Common myeloid progenitor, CD34-positive (primary cell): ENCODE results near the gene AUNIP.
A peak's percentile ranks its signal among the peaks of the same experiment; 100 is the strongest.

Experiments
- CTCF ChIA-PET: fragments of 350-600 bp; sonication (Branson Sonifier 250); formaldehyde crosslinking; loops from one replicate; lab custom pipeline; 2021; ENCODE audit warnings: antibody characterized with exemption; lab: Charles Lee
- POLR2A ChIA-PET: fragments of 350-600 bp; sonication (Branson Sonifier 250); formaldehyde crosslinking; loops from one replicate; lab custom pipeline; 2021; ENCODE audit warnings: antibody characterized with exemption; lab: Charles Lee
- DNase-seq, 3 donors: peaks; one replicate each; pipeline versions ENCODE4 v3.0.0 to v3.0.0-alpha.2; 2013
- H3K27ac ChIP-seq, 2 experiments: 1 replicate in 1 of 2; 2 replicates in 1 of 2; pipeline ENCODE4 v1.7.0; 2013; ENCODE audit warnings: inconsistent platforms in 2 of 2, low read length in 2 of 2, mild to moderate bottlenecking in 2 of 2, low read depth in 1 of 2, moderate library complexity in 1 of 2; ENCODE audit not compliant: severe bottlenecking in 2 of 2, insufficient read depth in 1 of 2, poor library complexity in 1 of 2
- H3K27me3 ChIP-seq, 5 experiments: replicated peaks in 2 of 5; 1 replicate in 3 of 5; 2 replicates in 2 of 5; pipeline versions ENCODE4 v1.6.1 to v1.7.0; 2013; ENCODE audit warnings: low read length in 4 of 5, mild to moderate bottlenecking in 2 of 5, moderate library complexity in 2 of 5, inconsistent platforms in 1 of 5; ENCODE audit not compliant: insufficient read depth in 5 of 5, control insufficient read depth in 4 of 5
- H3K36me3 ChIP-seq, 4 experiments: 1 replicate in 2 of 4; 2 replicates in 2 of 4; pipeline versions ENCODE4 v1.6.1 to v1.7.0; 2013; ENCODE audit warnings: low read length in 3 of 4, control low read depth in 1 of 4, mild to moderate bottlenecking in 1 of 4; ENCODE audit not compliant: control insufficient read depth in 4 of 4, insufficient read depth in 4 of 4
- H3K4me1 ChIP-seq, 4 experiments: 1 replicate in 3 of 4; 2 replicates in 1 of 4; pipeline versions ENCODE4 v1.6.1 to v1.7.1; 2013; ENCODE audit warnings: low read length in 3 of 4, mild to moderate bottlenecking in 3 of 4, control low read depth in 1 of 4, inconsistent platforms in 1 of 4, moderate library complexity in 1 of 4; ENCODE audit not compliant: control insufficient read depth in 4 of 4, insufficient read depth in 4 of 4; ENCODE audit errors: control extremely low read depth in 1 of 4
- H3K4me3 ChIP-seq, 7 experiments: 1 replicate in 4 of 7; 2 replicates in 3 of 7; pipeline versions ENCODE4 v1.5.1 to v1.7.0; 2013; ENCODE audit warnings: mild to moderate bottlenecking in 7 of 7, low read length in 6 of 7, moderate library complexity in 6 of 7, inconsistent platforms in 2 of 7, low read depth in 2 of 7, control low read depth in 1 of 7; ENCODE audit not compliant: insufficient read depth in 4 of 7, control insufficient read depth in 1 of 7; ENCODE audit errors: extremely low read depth in 1 of 7
- H3K9me3 ChIP-seq, 5 experiments: 1 replicate in 4 of 5; 2 replicates in 1 of 5; pipeline versions ENCODE4 v1.6.1 to v1.7.1; 2013; ENCODE audit warnings: low read length in 4 of 5, mild to moderate bottlenecking in 2 of 5, inconsistent platforms in 1 of 5, low read depth in 1 of 5, moderate library complexity in 1 of 5; ENCODE audit not compliant: control insufficient read depth in 4 of 5, insufficient read depth in 2 of 5; ENCODE audit errors: control extremely low read depth in 1 of 5
- WGBS: methylation state at CpG from one replicate; pipeline ENCODE4 v1.1.5; 2013; ENCODE audit not compliant: insufficient coverage; 5-methylcytosine and 5-hydroxymethylcytosine counted together

Gene AUNIP

DNA sequence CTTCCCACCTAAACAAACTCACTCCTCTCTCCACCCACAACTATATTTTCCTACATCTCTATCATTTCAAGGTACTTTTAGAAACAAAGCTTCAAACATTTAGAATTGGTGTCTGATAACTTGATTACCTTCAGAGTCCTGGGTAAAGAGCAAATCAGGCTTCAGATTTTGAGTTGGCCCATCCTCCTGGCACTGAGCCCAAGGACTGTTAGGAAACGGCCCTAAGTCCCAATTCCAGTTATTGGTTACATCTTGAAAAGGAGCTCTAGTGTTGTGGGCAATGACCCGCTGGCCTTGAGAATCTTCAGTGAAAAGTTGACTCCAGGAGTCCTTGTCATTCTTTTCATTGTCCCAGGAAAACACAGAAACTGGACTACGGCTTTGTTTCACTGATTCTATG lies 24.4 kb downstream of the AUNIP start:
- no peak overlapping the region for H3K27ac ChIP-seq
- no peaks in the 10 kb centered on the region for H3K27me3 ChIP-seq
- ChIA-PET POLR2A (no interaction called here), CTCF (interaction anchor here (0.7 to 1.2 kb wide), 5 partner anchors 9 to 200 kb away, joined by 3 read pairs; partner anchors contain the start of gene PAFAH2)
- no peak for DNase-seq
- 100% methylated on average over 3 of the region's 3 CpGs for WGBS
- peaks cover 15 to 32% (median 22%) of the 10 kb centered on the region in 4 experiments for H3K4me1 ChIP-seq
- H3K4me3 ChIP-seq = no peak overlapping the region
- peaks cover 19 to 66% (median 36%) of the 10 kb centered on the region in 4 experiments for H3K36me3 ChIP-seq
- no peaks in the 10 kb centered on the region for H3K9me3 ChIP-seq

GRCh38 chr1:25833158-25833557 lies 26.1 kb downstream of the AUNIP start:
- POLR2A ChIA-PET = no interaction called here

DNA sequence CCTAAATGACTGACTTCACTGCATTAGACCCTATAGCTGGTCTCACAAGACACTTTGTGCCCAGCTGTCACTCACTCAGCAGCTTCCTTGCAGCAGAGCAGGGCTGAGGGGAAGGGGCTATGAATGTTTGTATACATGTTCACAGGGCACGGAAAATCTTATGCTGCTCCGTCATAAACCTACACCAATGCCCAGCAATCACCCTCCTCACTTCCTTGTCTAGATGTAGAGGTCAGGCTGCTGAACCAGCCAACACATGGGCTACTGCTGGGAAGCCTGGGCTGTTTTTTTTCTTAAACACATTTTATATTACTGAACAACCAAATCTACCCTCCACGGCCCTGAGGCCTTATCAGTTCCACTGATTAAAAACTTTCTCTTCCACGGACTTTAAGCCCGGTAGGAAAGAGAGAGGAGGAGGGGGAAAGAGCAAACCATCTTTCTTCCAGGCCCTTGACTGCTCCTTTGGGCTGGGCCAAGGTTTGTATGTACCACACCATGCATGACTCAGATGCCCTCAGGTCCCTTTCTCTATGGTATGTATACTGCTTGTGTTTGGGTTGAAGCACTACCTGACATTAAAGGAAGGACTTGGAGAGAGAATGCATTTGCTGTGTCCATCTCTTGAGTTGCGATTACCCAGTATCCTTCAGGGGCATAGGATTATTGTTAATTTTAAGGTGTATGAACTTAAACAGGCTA lies 26.8 kb downstream of the AUNIP start:
- H3K27ac ChIP-seq = peak overlapping the region in 1 of 2 experiments; percentile 20
- DNase-seq = no peak
- peaks cover 15 to 32% (median 22%) of the 10 kb centered on the region in 4 experiments for H3K4me1 ChIP-seq
- ChIA-PET POLR2A (no interaction called here), CTCF (interaction anchor here (0.9 to 5.4 kb wide), 8 partner anchors 8 to 179 kb away, joined by 3 to 22 read pairs (median 4); partner anchors contain the start of gene PAFAH2)
- no CpG with 5 or more reads among the region's 6 CpGs for WGBS
- peak overlapping the region in 2 of 7 experiments; percentile 8 to 27 for H3K4me3 ChIP-seq
- no peaks in the 10 kb centered on the region for H3K9me3 ChIP-seq
- H3K27me3 ChIP-seq = no peaks in the 10 kb centered on the region
- H3K36me3 ChIP-seq = peaks cover 27 to 88% (median 57%) of the 10 kb centered on the region in 4 experiments

More at GRCh38 chr1:25833158-25833557, 26.1 kb downstream of the AUNIP start:
- DNase-seq = no peak
- H3K4me3 ChIP-seq = no peak overlapping the region
- H3K27ac ChIP-seq = no peak overlapping the region
- no peaks in the 10 kb centered on the region for H3K27me3 ChIP-seq
- CTCF ChIA-PET = interaction anchor here (0.9 to 5.4 kb wide), 4 partner anchors 9 to 62 kb away, joined by 3 to 22 read pairs (median 8); no protein-coding TSS in a partner anchor
- H3K4me1 ChIP-seq = peaks cover 15 to 32% (median 22%) of the 10 kb centered on the region in 4 experiments
- 96% methylated on average over 3 of the region's 5 CpGs for WGBS
- peaks cover 27 to 84% (median 52%) of the 10 kb centered on the region in 4 experiments for H3K36me3 ChIP-seq
- no peaks in the 10 kb centered on the region for H3K9me3 ChIP-seq

DNA sequence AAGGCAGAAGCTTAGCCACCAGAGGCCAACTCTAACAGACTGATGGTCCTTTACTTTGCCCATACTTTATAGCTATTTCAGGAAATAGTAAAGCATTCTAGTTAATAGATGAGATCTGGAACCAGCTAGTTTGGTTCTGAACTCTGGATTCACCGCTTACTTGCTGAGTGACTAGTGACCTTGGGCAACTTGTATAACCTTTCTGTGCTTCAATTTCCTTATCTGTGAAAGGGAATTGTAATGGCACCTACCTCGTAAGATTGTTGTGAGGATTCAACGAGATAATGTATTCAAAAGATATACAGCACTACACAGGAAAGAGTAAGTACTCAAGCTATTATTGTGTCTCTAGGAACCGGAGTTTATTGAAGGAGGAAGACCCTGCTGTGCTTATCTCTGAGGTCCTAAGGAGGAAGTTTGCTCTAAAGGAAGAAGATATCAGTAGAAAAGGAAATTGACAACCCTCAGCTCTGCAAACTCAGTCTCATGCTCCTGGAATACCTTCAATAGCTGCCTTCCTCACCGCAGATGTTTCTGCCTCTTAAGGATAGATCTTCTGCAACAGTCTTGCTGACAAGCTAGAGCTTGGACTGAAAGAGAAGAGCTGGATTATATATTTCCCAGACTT lies 27.6 kb downstream of the AUNIP start:
- Histone ChIP-seq H3K4me3 (peak overlapping the region in 2 of 7 experiments; percentile 27 to 37), H3K36me3 (peaks cover 26 to 85% (median 59%) of the 10 kb centered on the region in 4 experiments), H3K9me3 (no peaks in the 10 kb centered on the region), H3K4me1 (peaks cover 15 to 32% (median 21%) of the 10 kb centered on the region in 4 experiments), H3K27me3 (no peaks in the 10 kb centered on the region), H3K27ac (peak overlapping the region in 1 of 2 experiments; percentile 20)
- POLR2A ChIA-PET = interaction anchor here (1.0 kb wide), 1 partner anchor 15 kb away, joined by 3 read pairs; no protein-coding TSS in a partner anchor
- CTCF ChIA-PET = interaction anchor here (0.8 to 5.4 kb wide), 8 partner anchors 12 to 179 kb away, joined by 3 to 22 read pairs (median 4); partner anchors contain the start of genes MTFR1L and PAFAH2
- 50% methylated on average over 2 of the region's 5 CpGs for WGBS
- DNase-seq = peak; percentile 25 to 44 (median 30)

GRCh38 chr1:25829046-25829445 lies 30.2 kb downstream of the AUNIP start:
- H3K27ac ChIP-seq = no peak overlapping the region
- peaks cover 15 to 32% (median 21%) of the 10 kb centered on the region in 4 experiments for H3K4me1 ChIP-seq
- H3K9me3 ChIP-seq = no peaks in the 10 kb centered on the region
- WGBS = no CpG with 5 or more reads among the region's 1 CpG
- H3K4me3 ChIP-seq = no peak overlapping the region
- ChIA-PET POLR2A (no interaction called here), CTCF (interaction anchor here (2.4 to 5.4 kb wide), 3 partner anchors 8 to 15 kb away, joined by 6 to 22 read pairs (median 8); partner anchors contain the start of gene MTFR1L)
- DNase-seq = no peak
- peaks cover 21 to 79% (median 62%) of the 10 kb centered on the region in 4 experiments for H3K36me3 ChIP-seq
- no peaks in the 10 kb centered on the region for H3K27me3 ChIP-seq

DNA sequence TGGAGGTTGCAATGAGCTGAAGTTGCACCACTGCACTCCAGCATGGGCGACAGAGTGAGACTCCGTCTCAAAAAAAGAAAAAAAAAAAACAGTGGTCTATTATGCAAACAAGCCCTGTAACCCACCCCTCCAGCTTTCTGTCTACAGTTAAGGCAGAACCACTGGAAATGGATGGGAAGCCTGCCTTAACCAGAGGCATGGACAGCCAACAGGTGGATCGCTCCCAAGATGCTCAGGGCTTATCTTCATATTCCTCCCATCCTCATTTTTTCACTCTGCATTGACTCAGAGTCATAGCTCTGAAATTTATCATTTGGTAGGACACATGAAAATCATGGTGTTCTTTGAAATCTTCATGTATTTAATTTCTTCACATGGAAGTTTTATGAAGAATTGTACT lies 30.8 kb downstream of the AUNIP start:
- H3K36me3 ChIP-seq = peaks cover 21 to 79% (median 60%) of the 10 kb centered on the region in 4 experiments
- no peaks in the 10 kb centered on the region for H3K27me3 ChIP-seq
- no peak overlapping the region for H3K4me3 ChIP-seq
- POLR2A ChIA-PET = no interaction called here
- WGBS = 100% methylated on average over 2 of the region's 3 CpGs
- no peak for DNase-seq
- H3K4me1 ChIP-seq = peaks cover 15 to 32% (median 21%) of the 10 kb centered on the region in 4 experiments
- no peak overlapping the region for H3K27ac ChIP-seq
- CTCF ChIA-PET = interaction anchor here (1.7 to 5.4 kb wide), 4 partner anchors 8 to 46 kb away, joined by 5 to 22 read pairs (median 7); partner anchors contain the start of gene MTFR1L
- no peaks in the 10 kb centered on the region for H3K9me3 ChIP-seq
